Heart left ventricle (tissue), 16 donors: ENCODE measurements around the gene MUC2. TPM values are rescaled to one million over a fixed set of nuclear protein-coding genes. Genes with fewer than 3 reads are reported as not detected.
A peak's percentile ranks its signal among the peaks of the same experiment; 100 is the strongest.

Experiments used
- ATAC-seq, 4 donors: fragments of 200-7000 bp; cut with Tn5 transposase; one replicate each; pipeline ENCODE4 v1.9.1; 2020 to 2022; ENCODE audit warnings: moderate library complexity in 4 of 4, mild to moderate bottlenecking in 3 of 4, moderate number of reproducible peaks in 1 of 4
- DNase-seq, 5 donors: peaks; one replicate each; pipeline ENCODE4 v3.0.0-alpha.2; 2020
- H3K27ac ChIP-seq, 12 donors: fragments of 200-600 bp; sonication (generic) in 4 of 12; one replicate each; pipeline versions ENCODE4 v1.5.0 to v1.8.0; 2016 to 2022; ENCODE audit warnings: mild to moderate bottlenecking in 2 of 12
- H3K27me3 ChIP-seq, 9 donors: fragments of 200-600 bp; sonication (generic) in 2 of 9; one replicate each; pipeline versions ENCODE4 v1.5.1 to v1.8.0; 2016 to 2022; ENCODE audit warnings: mild to moderate bottlenecking in 3 of 9
- H3K36me3 ChIP-seq, 9 donors: fragments of 200-600 bp; sonication (generic) in 2 of 9; one replicate each; pipeline versions ENCODE4 v1.5.0 to v1.8.0; 2018 to 2022; ENCODE audit warnings: mild to moderate bottlenecking in 2 of 9
- H3K4me1 ChIP-seq, 12 donors: fragments of 200-600 bp; sonication (generic) in 4 of 12; one replicate each; pipeline versions ENCODE4 v1.5.0 to v1.8.0; 2016 to 2022; ENCODE audit warnings: mild to moderate bottlenecking in 3 of 12
- H3K4me3 ChIP-seq, 12 donors: fragments of 200-600 bp; sonication (generic) in 4 of 12; one replicate each; pipeline versions ENCODE4 v1.5.0 to v1.8.0; 2017 to 2022; ENCODE audit warnings: mild to moderate bottlenecking in 9 of 12, moderate library complexity in 4 of 12
- H3K9me3 ChIP-seq, 12 donors: fragments of 200-600 bp; sonication (generic) in 4 of 12; one replicate each; pipeline versions ENCODE4 v1.5.0 to v1.8.0; 2016 to 2022; ENCODE audit warnings: mild to moderate bottlenecking in 1 of 12
- POLR2A ChIP-seq, 2 donors: fragments of 450-650 bp; IDR thresholded peaks; one replicate each; pipeline ENCODE4 v1.6.1; 2017; ENCODE audit warnings: antibody characterized with exemption in 2 of 2, mild to moderate bottlenecking in 2 of 2, moderate library complexity in 2 of 2
- WGBS, 4 donors: extraction: QIAGEN DNeasy Blood & Tissue Kit in 2 of 4; methylation state at CpG; one replicate each; pipeline versions ENCODE4 v1.1.5 to v1.1.7; 2013 to 2018; 5-methylcytosine and 5-hydroxymethylcytosine counted together
- intact Hi-C, 10 donors: fragments of 100-400 bp; cut with DNase I; formaldehyde crosslinking; loops; one replicate each; pipeline versions ENCODE4 v1.11.1 to v1.14.2; 2022
- polyA plus RNA-seq, 2 donors: library from polyadenylated mRNA; stranded (reverse); fragments of 200-250 nt; gene quantifications; one replicate each; pipeline ENCODE4 v1.2.3, GENCODE V29; 2013
- total RNA-seq, 9 donors: library from RNA; depleted of rRNA in 2 of 9; stranded (reverse); fragments of >200 nt in 2 of 9; fragmentation: NEBNext Ultra II Directional in 3 of 9; extraction: Animal tissue kit (Norgen Biotek cat#: 25700) in 3 of 9; gene quantifications; one replicate each; pipeline versions ENCODE4 v1.1.0 to v1.2.4, GENCODE V29; 2016 to 2023
- TF ChIP-seq, protein P1 (sequence below), 12 donors: fragments of 200-600 bp; sonication (generic) in 4 of 12; IDR thresholded peaks; one replicate each; pipeline versions ENCODE4 v1.5.0 to v1.8.0; 2018 to 2022; ENCODE audit warnings: antibody characterized with exemption in 12 of 12, mild to moderate bottlenecking in 5 of 12
- donor health status: ischemic (EF 13 %, LVEDD 7.1; RV severe dilation, severe dysfunction).
- donor health status: healthy with polysubstance abuse.
- donor health status: DM: no; HTN: yes; CAD: no.
- donor health status: DM: no; HTN: no; CAD: no.
- donor health status: ischemic (EF 25% LVEDD 6.9; RV normal size, moderate dysfunction).
- donor health status: ischemic (EF 25% LVEDD 5.7; RV mildly dilated, moderate dysfunction).
- donor health status: healthy.
- donor health status: DM: yes; HTN: yes; CAD: no.
- donor health status: ischemic (EF 35%, LVEDD 5.7; RV mildly dilated, moderate dysfunction).
- donor health status: nonischemic (EF 11% LVEDD 7.7; RV severe dilation, severe dysfunction).
- donor health status: DM: yes; HTN: yes; CAD: no.
- donor health status: PGD.
- donor health status: ischemic (EF 29% LVEDD 5.4; RV normal size, mild dysfunction).
- donor health status: nonischemic (EF 23%, LVEDD 6.1; RV moderate dilation, normal function).

MUC2 gene
- total and polyA plus RNA-seq, 11 donors = 0.01 to 0.07 TPM; not detected in 9

DNA sequence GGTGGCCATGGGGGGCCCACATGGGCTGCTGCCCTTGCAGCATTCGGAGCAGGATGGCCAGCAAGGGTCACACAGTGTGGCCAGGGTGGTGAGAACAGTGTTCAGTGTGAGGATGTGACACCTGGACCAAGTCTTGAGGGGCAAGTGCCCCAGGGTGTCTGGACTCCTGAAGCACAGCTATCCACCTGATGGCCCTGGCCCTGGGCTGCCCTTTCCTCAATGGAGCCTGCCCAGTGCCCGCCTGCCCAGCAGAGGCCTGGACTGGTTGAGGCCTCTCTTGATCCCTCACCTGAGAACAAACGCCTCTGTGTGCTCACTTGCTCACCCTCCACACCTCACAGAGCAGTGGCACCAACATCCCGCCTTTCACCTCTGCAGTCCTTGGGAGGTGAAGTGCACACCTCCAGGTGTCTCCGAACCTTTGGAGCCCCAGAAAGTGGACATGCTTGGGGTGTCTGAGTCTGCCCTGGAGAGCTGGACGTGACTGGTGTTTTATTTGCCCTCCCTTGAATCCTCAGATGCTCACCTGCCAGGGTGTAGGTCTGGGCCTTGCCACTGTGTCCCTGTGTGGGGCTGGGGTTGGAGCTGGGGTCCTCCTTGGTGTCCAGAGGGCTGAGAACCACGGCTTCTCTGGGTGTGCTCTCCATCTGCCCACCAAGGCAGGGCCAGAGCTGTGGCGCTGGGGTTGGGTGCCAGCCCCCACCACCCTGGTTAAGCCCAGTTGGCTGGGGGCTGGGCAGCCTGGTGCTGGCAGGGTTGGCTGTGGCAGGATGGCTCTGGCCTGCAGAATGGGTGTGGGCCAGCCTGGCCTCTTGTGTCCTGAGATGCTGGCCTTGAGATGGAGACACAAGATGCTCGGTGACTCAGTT is 3.8 kb upstream of the MUC2 start:
- H3K27me3 ChIP-seq = peaks cover 0 to 3% (median 0%) of the 10 kb centered on the region in 9 donors
- peaks cover 4 to 20% (median 13%) of the 10 kb centered on the region in 12 donors for H3K4me1 ChIP-seq
- WGBS, 4 donors = 81 to 87% (median 83%) methylated on average over 8 to 9 of the region's 9 CpGs
- no peak for ATAC-seq
- no peak overlapping the region for H3K4me3 ChIP-seq
- no peak overlapping the region for H3K27ac ChIP-seq
- intact Hi-C loops = no loop called here
- peak in 1 of 5 donors; percentile 8 for DNase-seq
- no peaks in the 10 kb centered on the region for H3K36me3 ChIP-seq
- no peak for TF ChIP-seq POLR2A (IDR thresholded peaks at IDR 0.05)
- TF ChIP-seq, protein P1, sequence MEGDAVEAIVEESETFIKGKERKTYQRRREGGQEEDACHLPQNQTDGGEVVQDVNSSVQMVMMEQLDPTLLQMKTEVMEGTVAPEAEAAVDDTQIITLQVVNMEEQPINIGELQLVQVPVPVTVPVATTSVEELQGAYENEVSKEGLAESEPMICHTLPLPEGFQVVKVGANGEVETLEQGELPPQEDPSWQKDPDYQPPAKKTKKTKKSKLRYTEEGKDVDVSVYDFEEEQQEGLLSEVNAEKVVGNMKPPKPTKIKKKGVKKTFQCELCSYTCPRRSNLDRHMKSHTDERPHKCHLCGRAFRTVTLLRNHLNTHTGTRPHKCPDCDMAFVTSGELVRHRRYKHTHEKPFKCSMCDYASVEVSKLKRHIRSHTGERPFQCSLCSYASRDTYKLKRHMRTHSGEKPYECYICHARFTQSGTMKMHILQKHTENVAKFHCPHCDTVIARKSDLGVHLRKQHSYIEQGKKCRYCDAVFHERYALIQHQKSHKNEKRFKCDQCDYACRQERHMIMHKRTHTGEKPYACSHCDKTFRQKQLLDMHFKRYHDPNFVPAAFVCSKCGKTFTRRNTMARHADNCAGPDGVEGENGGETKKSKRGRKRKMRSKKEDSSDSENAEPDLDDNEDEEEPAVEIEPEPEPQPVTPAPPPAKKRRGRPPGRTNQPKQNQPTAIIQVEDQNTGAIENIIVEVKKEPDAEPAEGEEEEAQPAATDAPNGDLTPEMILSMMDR (IDR thresholded peaks at IDR 0.05) = no peak
- no peaks in the 10 kb centered on the region for H3K9me3 ChIP-seq

GRCh38 chr11:1071571-1072115 is 3.0 kb upstream of the MUC2 start:
- WGBS, 4 donors = 60 to 68% (median 63%) methylated on average over 18 to 21 of the region's 21 CpGs
- intact Hi-C loops = no loop called here

DNA sequence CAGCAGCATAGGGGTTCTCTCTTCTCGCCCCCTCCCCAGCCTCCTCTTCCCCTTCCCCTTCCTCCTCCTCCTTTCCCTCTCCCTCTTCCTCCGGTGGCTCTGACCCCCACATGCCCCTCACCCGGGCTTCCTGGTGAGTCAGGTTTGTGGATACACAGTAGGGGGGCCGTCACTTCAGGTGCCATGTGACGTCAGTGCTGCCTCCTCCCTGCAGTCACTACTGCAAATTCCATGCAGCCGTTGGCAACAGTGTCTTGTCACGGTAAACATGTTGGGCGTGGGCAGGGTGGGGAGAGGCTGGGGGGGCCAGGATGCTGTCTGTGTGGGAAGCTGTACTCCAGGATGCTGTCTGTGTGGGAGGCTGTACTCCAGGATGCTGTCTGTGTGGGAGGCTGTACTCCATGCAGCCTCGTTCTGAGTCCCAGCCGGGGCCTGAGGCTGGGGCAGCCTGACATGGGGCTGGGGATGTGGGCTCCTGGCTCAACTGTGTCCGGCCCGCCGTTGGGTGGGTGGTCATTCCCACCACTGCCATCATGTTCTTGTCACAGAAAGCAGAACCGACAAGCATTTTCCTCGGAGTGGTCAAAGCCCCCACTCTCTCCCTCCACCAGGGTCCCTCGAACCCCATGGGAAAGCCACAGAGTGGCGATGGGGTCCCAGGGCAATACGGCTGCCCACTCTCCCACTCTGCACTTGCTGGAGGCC is 2.4 kb upstream of the MUC2 start:
- no peaks in the 10 kb centered on the region for H3K9me3 ChIP-seq
- ATAC-seq (peak; percentile 4 to 90 (median 40)), DNase-seq (peak; percentile 37 to 67 (median 57))
- no peaks in the 10 kb centered on the region for H3K36me3 ChIP-seq
- H3K4me1 ChIP-seq = peaks cover 4 to 20% (median 13%) of the 10 kb centered on the region in 12 donors
- WGBS, 4 donors = 39 to 54% (median 47%) methylated on average over 16 to 18 of the region's 18 CpGs
- intact Hi-C loops = no loop called here
- no peak overlapping the region for H3K4me3 ChIP-seq
- no peak for TF ChIP-seq POLR2A (IDR thresholded peaks at IDR 0.05)
- TF ChIP-seq, protein P1 (IDR thresholded peaks at IDR 0.05) = no peak
- peaks cover 0 to 3% (median 0%) of the 10 kb centered on the region in 9 donors for H3K27me3 ChIP-seq
- H3K27ac ChIP-seq = peak overlapping the region in 2 of 12 donors; percentile 34

More at GRCh38 chr11:1071571-1072115, 3.0 kb upstream of the MUC2 start:
- TF ChIP-seq POLR2A (IDR thresholded peaks at IDR 0.05) = no peak
- TF ChIP-seq, protein P1 (IDR thresholded peaks at IDR 0.05) = no peak
- Histone ChIP-seq H3K4me1 (peaks cover 4 to 20% (median 13%) of the 10 kb centered on the region in 12 donors), H3K9me3 (no peaks in the 10 kb centered on the region), H3K36me3 (no peaks in the 10 kb centered on the region), H3K27ac (peak overlapping the region in 1 of 12 donors; percentile 26), H3K27me3 (peaks cover 0 to 3% (median 0%) of the 10 kb centered on the region in 9 donors), H3K4me3 (no peak overlapping the region)
- ATAC-seq = no peak
- peak in 1 of 5 donors; percentile 18 for DNase-seq
